ENCODE data around the gene LRRK1.

Gene LRRK1

GRCh38 chr15:100947760-100948429, 28.7 kb downstream of the LRRK1 start:
- Histone ChIP-seq H3K9ac (ENCODE audit: low read length) (peak overlapping the region; percentile 43), H2AFZ (ENCODE audit: low read depth, low read length) (no peak overlapping the region; the same call in 1 of the 2 replicates), H3K27ac (ENCODE audit: low read length) (peak overlapping the region; percentile 60), H3K36me3 (replicated peaks; ENCODE audit: low read depth, low read length) (peaks cover 18% of the 10 kb centered on the region), H3K4me1 (ENCODE audit: low read length) (peaks cover 49% of the 10 kb centered on the region), H3K4me3 (ENCODE audit: low read length) (peak overlapping the region; percentile 74), H3K9me3 (ENCODE audit: insufficient read depth, low read length) (no peaks in the 10 kb centered on the region), H3K4me2 (ENCODE audit: low read length) (peak overlapping the region; percentile 85), H4K20me1 (ENCODE audit: insufficient read depth, low read length) (peaks cover 20% of the 10 kb centered on the region; the same call in 1 of the 2 replicates), H3K79me2 (ENCODE audit: low read length) (peaks cover 16% of the 10 kb centered on the region; the same call in 1 of the 2 replicates), H3K27me3 (ENCODE audit: low read depth, low read length) (no peaks in the 10 kb centered on the region)
- no peak for TF ChIP-seq EZH2phosphoT487 (IDR thresholded peaks at IDR 0.05; ENCODE audit: low read depth)
- TF ChIP-seq, protein P1, sequence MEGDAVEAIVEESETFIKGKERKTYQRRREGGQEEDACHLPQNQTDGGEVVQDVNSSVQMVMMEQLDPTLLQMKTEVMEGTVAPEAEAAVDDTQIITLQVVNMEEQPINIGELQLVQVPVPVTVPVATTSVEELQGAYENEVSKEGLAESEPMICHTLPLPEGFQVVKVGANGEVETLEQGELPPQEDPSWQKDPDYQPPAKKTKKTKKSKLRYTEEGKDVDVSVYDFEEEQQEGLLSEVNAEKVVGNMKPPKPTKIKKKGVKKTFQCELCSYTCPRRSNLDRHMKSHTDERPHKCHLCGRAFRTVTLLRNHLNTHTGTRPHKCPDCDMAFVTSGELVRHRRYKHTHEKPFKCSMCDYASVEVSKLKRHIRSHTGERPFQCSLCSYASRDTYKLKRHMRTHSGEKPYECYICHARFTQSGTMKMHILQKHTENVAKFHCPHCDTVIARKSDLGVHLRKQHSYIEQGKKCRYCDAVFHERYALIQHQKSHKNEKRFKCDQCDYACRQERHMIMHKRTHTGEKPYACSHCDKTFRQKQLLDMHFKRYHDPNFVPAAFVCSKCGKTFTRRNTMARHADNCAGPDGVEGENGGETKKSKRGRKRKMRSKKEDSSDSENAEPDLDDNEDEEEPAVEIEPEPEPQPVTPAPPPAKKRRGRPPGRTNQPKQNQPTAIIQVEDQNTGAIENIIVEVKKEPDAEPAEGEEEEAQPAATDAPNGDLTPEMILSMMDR (IDR thresholded peaks at IDR 0.05; ENCODE audit: low read depth, low read length): no peak

DNA sequence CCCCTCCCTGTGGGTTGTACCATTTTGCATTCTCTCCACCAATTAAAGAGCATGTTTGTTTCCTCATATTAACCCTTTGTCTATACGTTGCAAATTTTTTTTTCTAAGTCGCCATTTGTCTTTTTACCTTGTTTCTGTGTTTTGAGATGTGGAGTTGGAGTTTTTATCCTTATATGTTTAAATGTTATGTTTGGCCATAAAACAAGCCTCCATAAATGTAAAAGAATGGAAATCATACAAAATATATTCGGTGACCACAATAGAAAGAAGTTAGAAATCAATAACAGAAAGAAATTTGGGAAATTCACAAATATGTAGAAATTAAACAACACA, 29.2 kb downstream of the LRRK1 start:
- Histone ChIP-seq H4K20me1 (ENCODE audit: insufficient read depth, low read length) (peaks cover 20% of the 10 kb centered on the region; the same call in 1 of the 2 replicates), H3K4me2 (ENCODE audit: low read length) (peak overlapping the region; percentile 85), H3K27me3 (ENCODE audit: low read depth, low read length) (no peaks in the 10 kb centered on the region), H3K27ac (ENCODE audit: low read length) (peak overlapping the region; percentile 60), H3K4me1 (ENCODE audit: low read length) (peaks cover 44% of the 10 kb centered on the region), H3K4me3 (ENCODE audit: low read length) (peak overlapping the region; percentile 74), H3K79me2 (ENCODE audit: low read length) (peaks cover 15% of the 10 kb centered on the region; the same call in 1 of the 2 replicates), H3K36me3 (replicated peaks; ENCODE audit: low read depth, low read length) (peaks cover 18% of the 10 kb centered on the region), H3K9ac (ENCODE audit: low read length) (peak overlapping the region; percentile 43; the same call in 1 of the 2 replicates), H2AFZ (ENCODE audit: low read depth, low read length) (no peak overlapping the region), H3K9me3 (ENCODE audit: insufficient read depth, low read length) (no peaks in the 10 kb centered on the region)
- no peak for TF ChIP-seq EZH2phosphoT487 (IDR thresholded peaks at IDR 0.05; ENCODE audit: low read depth)
- TF ChIP-seq, protein P1 (IDR thresholded peaks at IDR 0.05; ENCODE audit: low read depth, low read length): no peak

DNA sequence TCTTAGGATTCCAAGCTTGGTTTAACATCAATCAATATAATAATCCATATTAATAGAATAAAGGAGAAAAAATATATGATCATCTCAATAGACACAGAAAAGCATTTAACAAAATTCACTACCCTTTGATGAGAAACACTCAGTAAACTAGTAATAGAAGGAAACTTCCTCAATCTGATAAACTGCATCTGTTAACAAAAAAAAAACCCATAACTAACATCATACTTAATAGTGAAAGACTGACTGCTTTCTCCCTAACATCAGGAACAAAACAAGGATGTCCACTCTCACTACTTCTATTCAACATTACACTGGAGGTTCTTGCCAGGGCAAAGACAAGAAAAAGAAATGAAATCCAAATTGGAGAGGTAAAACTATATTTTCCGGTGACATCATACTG, 30.5 kb downstream of the LRRK1 start:
- Histone ChIP-seq H3K79me2 (ENCODE audit: low read length) (peaks cover 16% of the 10 kb centered on the region; the same call in 1 of the 2 replicates), H3K4me3 (ENCODE audit: low read length) (no peak overlapping the region), H3K4me2 (ENCODE audit: low read length) (no peak overlapping the region), H3K27me3 (ENCODE audit: low read depth, low read length) (no peaks in the 10 kb centered on the region), H3K9ac (ENCODE audit: low read length) (no peak overlapping the region), H3K36me3 (replicated peaks; ENCODE audit: low read depth, low read length) (peaks cover 23% of the 10 kb centered on the region), H2AFZ (ENCODE audit: low read depth, low read length) (no peak overlapping the region), H4K20me1 (ENCODE audit: insufficient read depth, low read length) (peaks cover 16% of the 10 kb centered on the region), H3K9me3 (ENCODE audit: insufficient read depth, low read length) (no peaks in the 10 kb centered on the region), H3K4me1 (ENCODE audit: low read length) (peaks cover 31% of the 10 kb centered on the region), H3K27ac (ENCODE audit: low read length) (no peak overlapping the region)
- no peak for TF ChIP-seq EZH2phosphoT487 (IDR thresholded peaks at IDR 0.05; ENCODE audit: low read depth)
- TF ChIP-seq, protein P1 (IDR thresholded peaks at IDR 0.05; ENCODE audit: low read depth, low read length): no peak

GRCh38 chr15:100951965-100952364, 32.8 kb downstream of the LRRK1 start:
- peaks cover 30% of the 10 kb centered on the region for H3K4me1 ChIP-seq (ENCODE audit: low read length)
- no peak overlapping the region for H3K4me2 ChIP-seq (ENCODE audit: low read length)
- TF ChIP-seq EZH2phosphoT487 (IDR thresholded peaks at IDR 0.05; ENCODE audit: low read depth): no peak
- TF ChIP-seq, protein P1 (IDR thresholded peaks at IDR 0.05; ENCODE audit: low read depth, low read length): no peak
- H4K20me1 ChIP-seq (ENCODE audit: insufficient read depth, low read length): peaks cover 22% of the 10 kb centered on the region
- peaks cover 21% of the 10 kb centered on the region for H3K79me2 ChIP-seq (ENCODE audit: low read length)
- H3K36me3 ChIP-seq (replicated peaks; ENCODE audit: low read depth, low read length): peaks cover 14% of the 10 kb centered on the region
- H3K9me3 ChIP-seq (ENCODE audit: insufficient read depth, low read length): no peaks in the 10 kb centered on the region
- H3K27me3 ChIP-seq (ENCODE audit: low read depth, low read length): no peaks in the 10 kb centered on the region
- no peak overlapping the region for H3K9ac ChIP-seq (ENCODE audit: low read length)
- no peak overlapping the region for H3K4me3 ChIP-seq (ENCODE audit: low read length)
- no peak overlapping the region for H3K27ac ChIP-seq (ENCODE audit: low read length)
- no peak overlapping the region for H2AFZ ChIP-seq (ENCODE audit: low read depth, low read length)

Data from OCI-LY3 (cell line).